Stimulated activated naive CD8-positive, alpha-beta T cell treated with anti-CD3 and anti-CD28 coated beads, Interleukin-15, Interleukin-2, amounts not matched to agents 100 ng/mL and 50 ng/mL, for 24 hours (primary cell): ENCODE data around the gene LONP1.

Source experiments
- H3K27ac Mint-ChIP-seq: one replicate; pipeline ENCODE4 v1.8.0; 2021; ENCODE audit warnings: mild to moderate bottlenecking, mixed read lengths
- H3K27me3 Mint-ChIP-seq: one replicate; pipeline ENCODE4 v1.8.0; 2021; ENCODE audit warnings: mixed read lengths
- H3K36me3 Mint-ChIP-seq: one replicate; pipeline ENCODE4 v1.8.0; 2021; ENCODE audit warnings: low read depth, mixed read lengths
- H3K4me1 Mint-ChIP-seq: one replicate; pipeline ENCODE4 v1.8.0; 2021; ENCODE audit warnings: low read depth, mixed read lengths
- H3K4me3 Mint-ChIP-seq: one replicate; pipeline ENCODE4 v1.8.0; 2021; ENCODE audit warnings: mild to moderate bottlenecking, mixed read lengths
- H3K9me3 Mint-ChIP-seq: one replicate; pipeline ENCODE4 v1.8.0; 2021; ENCODE audit warnings: mixed read lengths

The LONP1 gene

GRCh38 chr19:5700455-5701092 lies 19.4 kb downstream of the LONP1 start:
- H3K27ac Mint-ChIP-seq, result no peak overlapping the region
- no peaks in the 10 kb centered on the region for H3K4me1 Mint-ChIP-seq
- no peaks in the 10 kb centered on the region for H3K9me3 Mint-ChIP-seq
- no peak overlapping the region for H3K4me3 Mint-ChIP-seq
- peaks cover 40% of the 10 kb centered on the region for H3K36me3 Mint-ChIP-seq
- no peaks in the 10 kb centered on the region for H3K27me3 Mint-ChIP-seq

GRCh38 chr19:5698635-5699422 lies 21.1 kb downstream of the LONP1 start:
- H3K27me3 Mint-ChIP-seq, result no peaks in the 10 kb centered on the region
- no peaks in the 10 kb centered on the region for H3K4me1 Mint-ChIP-seq
- peaks cover 44% of the 10 kb centered on the region for H3K36me3 Mint-ChIP-seq
- H3K27ac Mint-ChIP-seq, result no peak overlapping the region
- H3K4me3 Mint-ChIP-seq, result no peak overlapping the region
- H3K9me3 Mint-ChIP-seq, result no peaks in the 10 kb centered on the region

- H3K4me3 Mint-ChIP-seq, result no peak overlapping the region
Observed at GRCh38 chr19:5697890-5698634, 21.9 kb downstream of the LONP1 start.

GRCh38 chr19:5697022-5697889 lies 22.7 kb downstream of the LONP1 start:
- Mint-ChIP-seq H3K27ac (no peak overlapping the region), H3K9me3 (no peaks in the 10 kb centered on the region), H3K4me1 (peaks cover 10% of the 10 kb centered on the region), H3K36me3 (peaks cover 45% of the 10 kb centered on the region), H3K4me3 (no peak overlapping the region), H3K27me3 (no peaks in the 10 kb centered on the region)

More at GRCh38 chr19:5697890-5698634, 21.9 kb downstream of the LONP1 start:
- H3K27me3 Mint-ChIP-seq, result no peaks in the 10 kb centered on the region
- H3K36me3 Mint-ChIP-seq, result peaks cover 38% of the 10 kb centered on the region
- H3K9me3 Mint-ChIP-seq, result no peaks in the 10 kb centered on the region
- H3K4me1 Mint-ChIP-seq, result peaks cover 2% of the 10 kb centered on the region
- H3K27ac Mint-ChIP-seq, result no peak overlapping the region

GRCh38 chr19:5696196-5697021 lies 23.5 kb downstream of the LONP1 start:
- H3K27me3 Mint-ChIP-seq, result no peaks in the 10 kb centered on the region
- peak overlapping the region; percentile 30 for H3K4me3 Mint-ChIP-seq
- H3K9me3 Mint-ChIP-seq, result no peaks in the 10 kb centered on the region
- H3K27ac Mint-ChIP-seq, result peak overlapping the region; percentile 26
- H3K4me1 Mint-ChIP-seq, result peaks cover 18% of the 10 kb centered on the region
- H3K36me3 Mint-ChIP-seq, result peaks cover 48% of the 10 kb centered on the region

- H3K4me1 Mint-ChIP-seq, result peaks cover 22% of the 10 kb centered on the region
- H3K27me3 Mint-ChIP-seq, result no peaks in the 10 kb centered on the region
- no peak overlapping the region for H3K27ac Mint-ChIP-seq
- H3K36me3 Mint-ChIP-seq, result peaks cover 46% of the 10 kb centered on the region
- H3K4me3 Mint-ChIP-seq, result no peak overlapping the region
- H3K9me3 Mint-ChIP-seq, result no peaks in the 10 kb centered on the region
Observed at GRCh38 chr19:5695649-5696195, 24.2 kb downstream of the LONP1 start.

GRCh38 chr19:5694956-5695648 lies 24.8 kb downstream of the LONP1 start:
- Mint-ChIP-seq H3K27ac (no peak overlapping the region), H3K36me3 (peaks cover 49% of the 10 kb centered on the region), H3K4me1 (peaks cover 26% of the 10 kb centered on the region), H3K9me3 (no peaks in the 10 kb centered on the region), H3K27me3 (no peaks in the 10 kb centered on the region), H3K4me3 (peak overlapping the region; percentile 48)

- H3K36me3 Mint-ChIP-seq, result peaks cover 52% of the 10 kb centered on the region
- no peaks in the 10 kb centered on the region for H3K9me3 Mint-ChIP-seq
- peak overlapping the region; percentile 48 for H3K4me3 Mint-ChIP-seq
- H3K4me1 Mint-ChIP-seq, result peaks cover 30% of the 10 kb centered on the region
- H3K27me3 Mint-ChIP-seq, result no peaks in the 10 kb centered on the region
- peak overlapping the region; percentile 68 for H3K27ac Mint-ChIP-seq
Observed at GRCh38 chr19:5694167-5694955, 25.6 kb downstream of the LONP1 start.

- Mint-ChIP-seq H3K4me3 (peak overlapping the region; percentile 96), H3K27me3 (no peaks in the 10 kb centered on the region), H3K9me3 (no peaks in the 10 kb centered on the region), H3K27ac (peak overlapping the region; percentile 97), H3K36me3 (peaks cover 44% of the 10 kb centered on the region), H3K4me1 (peaks cover 34% of the 10 kb centered on the region)
Observed at GRCh38 chr19:5693195-5694166, 26.5 kb downstream of the LONP1 start.

GRCh38 chr19:5692723-5693194 lies 27.2 kb downstream of the LONP1 start:
- peaks cover 39% of the 10 kb centered on the region for H3K4me1 Mint-ChIP-seq
- H3K27me3 Mint-ChIP-seq, result no peaks in the 10 kb centered on the region
- H3K27ac Mint-ChIP-seq, result peak overlapping the region; percentile 97
- no peaks in the 10 kb centered on the region for H3K9me3 Mint-ChIP-seq
- peaks cover 44% of the 10 kb centered on the region for H3K36me3 Mint-ChIP-seq
- peak overlapping the region; percentile 96 for H3K4me3 Mint-ChIP-seq

GRCh38 chr19:5691822-5692722 lies 27.9 kb downstream of the LONP1 start:
- H3K36me3 Mint-ChIP-seq, result peaks cover 44% of the 10 kb centered on the region
- peak overlapping the region; percentile 97 for H3K27ac Mint-ChIP-seq
- H3K4me3 Mint-ChIP-seq, result peak overlapping the region; percentile 96
- H3K4me1 Mint-ChIP-seq, result peaks cover 39% of the 10 kb centered on the region
- no peaks in the 10 kb centered on the region for H3K9me3 Mint-ChIP-seq
- no peaks in the 10 kb centered on the region for H3K27me3 Mint-ChIP-seq
